Left cardiac atrium (tissue), 4 donors: Measurements from ENCODE around the gene CFAP299. TPM values are rescaled to one million over a fixed set of nuclear protein-coding genes. Genes with fewer than 3 reads are reported as not detected.
"Not testable (repeated sequence)": the region's sequence is repeated elsewhere in the genome, so short reads cannot be mapped to it uniquely, and the experiment has no call there.

Experiments used
- ATAC-seq, 2 donors: fragments of 200-7000 bp; cut with Tn5 transposase; one replicate each; pipeline ENCODE4 v1.9.1; 2020; ENCODE audit warnings: mild to moderate bottlenecking in 2 of 2, moderate library complexity in 2 of 2
- DNase-seq: peaks from one replicate; pipeline ENCODE4 v3.0.0-alpha.2; 2020
- intact Hi-C, 2 donors: fragments of 100-400 bp; cut with DNase I; formaldehyde crosslinking; loops; one replicate each; pipeline versions ENCODE4 v1.14.1 to v1.15.1; 2022 to 2023
- total RNA-seq, 2 donors: library from RNA; stranded (reverse); fragmentation: NEBNext Ultra II Directional; extraction: Animal tissue kit (Norgen Biotek cat#: 25700); gene quantifications; one replicate each; pipeline ENCODE4 v1.2.1, GENCODE V29; 2021
- donor health status: DM: no; HTN: yes; CAD: no.
- donor health status: DM: no; HTN: yes; CAD: no; lungs with severe emphysema.
- donor health status: DM: yes; HTN: yes; CAD: no.
- donor health status: Dilated cardiomyopathy.

The CFAP299 gene
- total RNA-seq, 2 donors from 2014 or later, result not detected

DNA sequence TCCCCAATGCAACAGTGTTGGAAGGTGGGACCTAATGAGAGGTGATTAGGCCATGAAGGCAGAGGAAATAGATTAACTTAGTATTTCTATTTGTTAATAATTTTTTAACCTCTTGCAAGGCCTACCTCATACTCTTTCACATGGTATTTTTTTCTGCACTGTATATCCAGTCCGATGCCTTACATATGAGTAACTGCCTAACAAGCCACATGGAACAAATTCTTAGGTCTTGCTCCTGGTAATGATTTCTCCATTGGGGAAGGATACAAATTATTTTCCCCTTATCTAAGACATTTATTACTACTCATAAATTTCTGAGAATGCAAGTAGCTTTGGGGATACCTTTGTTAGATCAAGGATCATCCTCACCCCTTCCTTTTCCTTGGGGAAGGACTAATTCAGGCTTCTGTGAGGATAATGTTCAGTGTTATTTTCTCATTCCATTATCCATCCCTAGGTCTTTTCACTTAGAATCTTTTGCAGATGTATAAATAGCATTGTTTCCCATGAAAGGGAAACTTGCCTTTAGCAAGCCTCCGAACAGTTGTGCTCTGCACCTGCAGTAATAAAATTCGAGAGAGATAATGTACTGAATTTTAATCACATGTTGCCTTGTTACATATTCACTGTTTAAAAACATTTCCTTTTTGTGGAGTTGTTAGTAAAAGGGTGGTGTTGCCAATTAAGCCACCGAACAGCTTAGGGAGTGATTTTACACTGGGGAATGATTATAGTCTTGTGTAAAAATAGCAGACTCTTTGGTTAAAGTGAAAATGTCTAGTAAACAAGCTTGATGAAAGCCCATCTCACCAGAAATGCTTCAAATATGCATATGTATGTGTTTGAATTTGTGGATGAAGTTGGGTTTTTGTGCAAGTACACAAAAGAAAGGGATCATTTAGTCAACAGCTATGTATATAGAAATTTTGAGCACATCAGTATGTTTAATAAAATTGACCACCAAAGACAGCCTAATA is 89.9 kb downstream of the CFAP299 start:
- DNase-seq (no peak), ATAC-seq (no peak)
- intact Hi-C loops, result no loop called here

DNA sequence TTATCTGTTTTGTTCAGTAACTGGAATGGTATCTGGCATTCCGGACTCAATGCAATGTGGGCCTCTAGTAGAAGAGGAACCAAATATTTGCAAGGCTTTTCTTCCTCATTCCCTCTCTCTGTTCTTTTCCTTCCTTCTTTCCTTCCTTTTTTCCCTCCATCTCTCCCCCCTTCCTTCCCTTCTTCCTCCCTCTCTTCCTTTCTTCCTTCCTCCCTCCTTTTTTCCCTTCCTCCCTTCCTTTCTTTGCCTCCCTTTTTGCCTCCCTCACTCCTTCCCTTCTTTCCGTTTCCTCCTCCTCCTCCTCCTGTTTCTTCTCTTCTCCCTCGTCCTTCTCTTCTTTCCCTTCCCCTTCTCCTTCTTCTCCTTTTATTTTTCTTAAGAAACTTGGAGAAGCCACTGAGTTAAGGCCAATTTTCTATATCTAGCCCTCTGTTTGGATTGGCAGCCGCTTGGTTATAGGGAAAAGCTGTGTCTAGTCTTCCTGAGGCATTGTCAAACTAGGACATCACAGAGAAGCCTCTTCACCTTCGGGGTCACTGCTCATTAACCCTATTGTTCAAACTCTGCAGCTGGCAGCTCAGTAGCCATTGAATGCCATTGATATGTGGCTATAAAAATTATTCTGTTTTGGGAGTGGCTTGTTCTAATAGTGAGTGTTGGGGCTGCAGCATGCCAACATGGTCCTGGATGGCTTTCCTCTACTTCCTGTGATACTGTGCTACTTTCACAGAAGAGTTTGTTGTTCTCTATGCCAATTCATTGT is 95.9 kb downstream of the CFAP299 start:
- no peak for DNase-seq
- ATAC-seq, result no peak
- intact Hi-C loops, result no loop called here

DNA sequence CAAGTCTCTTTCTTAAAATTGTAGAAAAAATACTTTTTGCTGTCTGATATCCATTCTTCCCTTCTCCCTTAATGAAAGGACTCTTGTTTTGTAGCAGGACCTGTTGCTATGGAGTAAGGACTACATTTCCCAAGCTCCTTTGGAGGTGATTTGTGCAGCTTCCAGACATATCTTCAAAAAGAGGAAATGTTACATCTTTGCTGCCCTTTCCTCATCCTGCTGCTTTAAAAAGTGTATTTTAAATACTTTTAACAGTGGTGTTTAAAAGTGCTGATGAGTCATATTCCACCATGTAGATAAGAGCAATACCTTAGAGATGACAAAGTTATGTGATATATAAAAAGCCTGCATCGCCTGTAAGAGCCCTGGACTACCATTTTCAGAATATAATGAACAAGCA is 98.7 kb downstream of the CFAP299 start:
- intact Hi-C loops, result no loop called here
- DNase-seq (no peak), ATAC-seq (no peak)

DNA sequence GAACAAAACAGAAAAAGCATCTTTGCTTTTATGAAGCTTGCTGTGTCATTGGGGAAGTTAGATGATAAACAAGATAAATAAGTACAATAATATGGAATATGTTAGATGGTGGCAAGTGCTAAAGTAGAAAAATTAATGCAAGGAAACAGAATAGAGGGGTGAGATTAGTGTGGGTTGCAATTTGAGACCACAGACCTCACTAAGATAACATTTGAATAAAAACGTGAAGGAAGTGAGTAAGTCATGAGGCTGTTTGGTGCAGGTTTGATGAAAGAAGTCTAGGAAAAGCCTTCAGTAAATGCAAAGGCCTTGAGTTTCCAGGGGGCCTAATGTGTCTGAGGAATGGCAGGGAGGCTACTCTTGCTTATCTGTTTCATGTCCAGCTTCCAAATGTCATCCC is 102.5 kb downstream of the CFAP299 start:
- intact Hi-C loops, result no loop called here
- ATAC-seq, result no peak
- no peak for DNase-seq

DNA sequence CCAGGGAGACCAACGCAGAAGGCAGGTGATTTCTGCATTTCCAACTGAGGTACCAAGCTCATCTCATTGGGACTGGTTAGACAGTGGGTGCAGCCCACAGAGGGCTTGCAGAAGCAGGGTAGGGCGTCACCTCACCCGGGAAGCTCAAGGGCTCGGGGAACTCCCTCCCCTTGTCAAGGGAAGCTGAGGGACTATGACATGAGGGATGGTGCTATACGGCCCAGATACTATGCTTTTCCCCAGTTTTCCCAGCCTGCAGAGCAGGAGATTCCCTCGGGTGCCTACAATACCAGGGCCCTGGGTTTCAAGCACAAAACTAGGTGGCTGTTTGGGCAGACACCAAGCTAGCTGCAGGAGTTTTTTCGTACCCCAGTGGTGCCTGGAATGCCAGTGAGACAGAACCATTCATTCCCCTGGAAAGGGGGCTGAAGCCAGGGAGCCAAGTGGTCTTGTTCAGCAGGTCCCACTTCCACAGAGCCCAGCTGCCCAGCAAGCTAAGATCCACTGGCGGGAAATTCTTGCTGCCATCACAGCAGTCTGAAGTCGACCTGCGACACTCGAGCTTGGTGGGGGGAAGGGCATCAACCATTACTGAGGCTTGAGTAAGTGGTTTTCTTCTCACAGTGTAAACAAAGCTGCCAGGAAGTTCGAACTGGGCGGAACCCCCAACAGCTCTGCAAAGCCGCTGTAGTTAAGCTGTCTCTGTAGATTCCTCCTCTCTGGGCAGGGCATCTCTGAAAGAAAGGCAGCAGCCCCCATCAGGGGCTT is 103.9 kb downstream of the CFAP299 start:
- ATAC-seq, intact Hi-C loops, DNase-seq: not testable (repeated sequence)

DNA sequence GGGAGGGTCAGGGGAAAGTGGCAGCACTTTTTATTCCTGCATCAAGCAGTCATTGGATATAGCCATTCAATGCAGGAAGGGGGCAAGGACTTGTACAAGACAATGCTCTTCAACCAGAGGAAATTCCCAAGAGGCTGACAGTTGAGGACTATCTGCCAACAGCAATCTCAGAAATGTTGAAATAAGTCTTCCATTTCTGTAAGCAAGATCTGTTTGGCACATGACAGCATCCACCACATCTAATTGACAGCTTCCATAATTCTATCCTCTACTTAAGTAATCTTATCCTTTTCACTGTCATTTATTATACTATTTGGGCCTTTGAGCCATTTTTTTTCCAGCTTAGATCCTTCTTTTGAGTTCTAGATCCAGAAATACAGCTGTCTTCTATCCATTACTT is 110.7 kb downstream of the CFAP299 start:
- ATAC-seq (no peak), DNase-seq (no peak)
- intact Hi-C loops, result no loop called here

DNA sequence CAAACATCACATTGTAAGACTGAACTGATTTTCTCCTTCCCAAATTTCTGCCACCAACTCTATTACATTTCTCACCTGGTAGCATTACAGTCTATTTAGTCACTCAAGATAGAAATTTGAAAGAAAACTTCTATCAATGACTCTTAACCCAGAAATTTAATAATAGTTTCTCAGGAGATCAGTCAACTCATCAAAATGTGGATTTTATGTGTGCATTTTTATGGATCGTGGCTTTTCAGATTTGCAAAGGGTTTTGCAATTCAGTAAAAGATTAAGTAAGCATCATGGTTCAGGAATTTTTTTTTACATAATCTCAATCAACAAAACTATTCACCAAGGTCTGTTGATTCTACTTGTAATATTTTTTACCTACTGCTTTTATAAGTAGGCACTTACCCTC is 111.1 kb downstream of the CFAP299 start:
- DNase-seq (no peak), ATAC-seq (no peak)
- intact Hi-C loops, result no loop called here

DNA sequence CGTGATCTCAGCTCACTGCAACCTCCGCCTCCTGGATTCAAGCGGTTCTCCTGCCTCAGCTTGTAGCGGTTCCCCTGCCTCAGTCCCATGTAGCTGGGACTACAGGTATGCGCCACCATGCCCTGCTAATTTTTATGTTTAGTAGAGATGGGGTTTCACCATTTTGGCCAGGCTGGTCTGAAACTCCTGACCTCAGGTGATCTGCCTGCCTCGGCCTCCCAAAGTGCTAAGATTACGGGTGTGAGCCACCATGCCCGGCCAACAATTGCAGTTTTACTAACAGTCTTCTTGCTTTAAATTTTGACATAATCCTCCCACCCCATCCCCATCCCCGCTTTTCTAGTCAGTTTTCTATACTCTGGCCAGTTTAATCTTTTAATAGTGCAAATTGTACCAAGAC is 112.0 kb downstream of the CFAP299 start:
- intact Hi-C loops, result no loop called here

DNA sequence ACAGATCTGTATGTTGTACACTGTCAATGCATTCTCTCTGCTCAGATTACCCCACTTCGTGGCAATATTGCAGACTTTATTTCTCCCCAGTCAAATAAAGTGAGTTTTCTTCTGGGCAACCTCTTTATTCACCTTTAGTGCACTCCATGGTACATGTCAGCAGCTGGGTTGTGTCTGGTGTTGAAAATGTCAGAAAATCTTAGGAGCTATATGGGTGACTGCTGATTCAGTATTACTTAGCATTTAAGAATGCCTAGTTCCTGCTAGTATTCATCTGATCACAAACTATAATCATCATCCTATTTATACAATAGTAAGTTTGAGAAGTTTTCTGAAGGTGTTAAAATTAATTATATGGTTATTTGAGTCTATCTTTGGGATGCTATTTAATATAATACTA is 112.5 kb downstream of the CFAP299 start:
- ATAC-seq (no peak), DNase-seq (no peak)
- intact Hi-C loops, result no loop called here

More for the DNA sequence above, 112.0 kb downstream of the CFAP299 start:
- DNase-seq (no peak), ATAC-seq (no peak)

DNA sequence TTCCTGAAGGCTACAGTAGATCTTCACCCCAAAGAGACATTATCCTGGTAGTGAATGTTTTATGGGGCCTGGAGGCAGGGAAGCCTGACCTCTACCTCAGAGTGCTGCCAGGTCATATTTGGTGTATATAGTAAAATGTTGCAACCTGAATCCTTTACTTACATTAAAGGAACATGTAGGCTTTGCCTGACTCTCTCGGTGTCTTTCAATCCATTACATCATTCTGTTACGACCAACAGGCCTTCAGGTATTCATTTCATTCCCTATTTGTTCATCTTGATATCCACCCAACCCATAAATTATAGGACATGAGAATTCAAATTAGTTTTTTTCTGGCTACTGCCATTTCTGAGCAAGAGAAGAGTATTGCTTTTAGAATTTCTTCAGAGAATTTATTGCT is 116.5 kb downstream of the CFAP299 start:
- DNase-seq (no peak), ATAC-seq (no peak)
- intact Hi-C loops, result no loop called here

DNA sequence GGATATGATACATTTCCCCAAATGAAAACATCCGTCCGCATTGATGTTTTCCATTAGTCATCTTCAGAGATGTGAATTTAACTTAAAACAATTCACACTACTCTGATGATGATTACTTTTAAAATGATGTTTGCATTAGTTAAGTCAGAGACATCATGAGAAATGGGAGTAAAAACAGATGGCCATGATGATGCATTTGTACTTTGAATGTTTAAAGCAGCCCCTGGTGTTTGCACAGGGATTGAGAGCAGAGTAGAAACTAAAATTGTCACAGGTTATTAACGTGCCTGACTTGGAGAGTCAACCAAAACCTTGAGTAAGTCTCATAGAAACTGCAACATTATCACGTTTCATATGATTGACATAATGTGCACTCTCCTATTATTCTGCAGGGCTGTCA is 117.2 kb downstream of the CFAP299 start:
- ATAC-seq, result no peak
- DNase-seq, result no peak
- intact Hi-C loops, result no loop called here

DNA sequence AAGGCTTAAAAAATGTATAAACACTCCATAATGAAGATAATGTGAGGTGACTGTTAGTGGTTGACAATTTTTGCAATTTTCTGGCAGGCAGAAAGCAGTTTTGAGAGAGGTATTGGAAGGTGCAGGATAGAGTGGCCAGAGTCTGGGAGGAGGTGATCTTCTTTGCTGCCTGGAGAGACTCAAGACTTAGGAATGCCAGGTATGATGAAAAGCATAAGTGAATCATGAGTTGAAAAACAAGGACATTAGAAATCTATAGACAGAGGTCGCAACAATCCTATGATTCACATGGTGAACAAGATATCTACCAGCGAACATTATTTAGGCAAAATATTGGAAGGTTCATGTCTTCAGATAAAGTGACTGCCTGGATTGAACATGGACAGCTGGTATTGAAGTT is 118.5 kb downstream of the CFAP299 start:
- DNase-seq (no peak), ATAC-seq (no peak)
- intact Hi-C loops, result no loop called here

DNA sequence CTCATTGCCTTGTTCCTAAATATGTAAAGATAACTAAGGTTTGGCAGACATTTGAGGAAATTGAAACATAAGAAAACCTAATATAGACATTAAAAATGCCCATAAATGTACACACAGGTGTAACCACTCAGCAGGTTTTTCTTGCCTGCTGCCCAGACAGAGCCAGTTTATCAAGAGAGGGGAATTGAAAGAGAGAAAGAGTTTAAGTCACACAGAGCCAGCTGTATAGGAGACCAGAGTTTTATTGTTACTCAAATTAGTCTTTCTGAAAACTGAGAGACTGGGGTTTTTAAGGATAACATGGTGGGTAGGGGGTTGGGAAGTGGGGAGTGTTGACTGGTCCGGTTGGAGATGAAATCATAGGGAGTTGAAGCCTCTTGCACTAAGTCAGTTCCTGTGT is 119.0 kb downstream of the CFAP299 start:
- ATAC-seq (no peak), DNase-seq (no peak)
- intact Hi-C loops, result no loop called here

DNA sequence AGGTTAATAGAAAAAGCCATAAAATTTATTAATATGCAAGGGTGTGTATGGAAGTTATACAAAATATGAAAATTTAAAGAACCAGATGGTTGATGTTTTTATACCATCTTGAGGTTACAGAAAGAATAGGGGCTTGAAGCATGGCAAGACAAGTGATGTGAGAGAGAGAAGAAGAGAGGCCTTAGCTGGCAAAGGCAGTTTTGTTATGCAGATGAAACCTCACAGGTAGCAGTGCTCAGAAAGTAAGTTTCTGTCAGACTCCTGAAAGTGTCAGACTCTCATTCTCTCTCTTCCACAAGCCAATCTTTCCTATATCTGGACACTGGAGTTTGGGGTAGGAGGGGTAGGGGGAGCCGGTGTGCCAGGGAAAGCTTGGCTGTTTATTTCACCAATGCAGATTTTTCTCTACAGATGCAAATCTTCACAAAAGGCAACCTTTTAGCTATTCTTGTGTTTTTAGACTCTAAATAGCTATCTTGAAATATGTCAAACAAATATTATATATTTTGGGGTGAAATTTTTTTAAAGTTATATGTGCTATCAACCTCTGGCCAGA is 124.5 kb downstream of the CFAP299 start:
- DNase-seq (no peak), ATAC-seq (no peak)
- intact Hi-C loops, result no loop called here

DNA sequence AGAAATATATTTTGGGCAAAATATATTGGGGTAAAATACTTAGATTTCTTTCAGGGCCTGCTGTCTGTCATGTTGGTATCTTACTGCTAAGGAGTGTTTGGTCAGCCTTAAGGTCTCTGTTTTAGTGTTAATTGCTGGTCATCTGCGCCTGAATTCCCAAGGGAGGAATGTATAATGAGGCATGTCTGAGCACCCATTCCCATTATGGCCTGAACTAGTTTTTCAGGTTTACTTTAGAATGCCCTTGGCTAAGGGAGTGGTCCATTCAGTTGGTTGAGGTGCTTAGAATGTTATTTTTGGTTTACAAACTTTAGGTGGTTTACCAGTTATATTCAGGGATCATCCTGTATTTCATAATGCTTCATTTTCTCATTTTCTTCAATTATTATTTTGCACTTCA is 125.9 kb downstream of the CFAP299 start:
- intact Hi-C loops, result no loop called here
- ATAC-seq, result no peak
- no peak for DNase-seq

DNA sequence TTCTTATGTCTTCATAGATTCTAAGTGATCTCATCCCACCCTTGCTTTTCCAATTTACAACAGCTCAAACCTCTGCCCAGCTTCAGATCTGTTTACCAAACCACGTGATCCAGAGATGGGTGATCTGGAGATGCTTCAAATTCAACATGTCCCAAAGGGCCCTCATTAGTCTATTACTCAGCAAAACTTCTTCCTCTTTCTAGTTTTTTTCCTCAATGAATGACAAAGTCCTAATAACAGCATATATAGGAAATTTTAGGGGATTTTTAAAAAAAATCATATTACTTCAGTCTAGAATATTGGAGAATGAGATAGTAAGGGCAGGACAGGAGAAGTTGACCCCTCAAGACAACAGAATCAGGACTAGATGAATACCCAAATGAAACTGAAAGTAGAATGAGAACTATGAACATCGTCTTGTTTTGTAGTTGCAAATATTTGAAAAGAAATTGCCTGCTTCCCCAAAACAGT is 127.1 kb downstream of the CFAP299 start:
- no peak for DNase-seq
- intact Hi-C loops, result no loop called here
- ATAC-seq, result no peak

DNA sequence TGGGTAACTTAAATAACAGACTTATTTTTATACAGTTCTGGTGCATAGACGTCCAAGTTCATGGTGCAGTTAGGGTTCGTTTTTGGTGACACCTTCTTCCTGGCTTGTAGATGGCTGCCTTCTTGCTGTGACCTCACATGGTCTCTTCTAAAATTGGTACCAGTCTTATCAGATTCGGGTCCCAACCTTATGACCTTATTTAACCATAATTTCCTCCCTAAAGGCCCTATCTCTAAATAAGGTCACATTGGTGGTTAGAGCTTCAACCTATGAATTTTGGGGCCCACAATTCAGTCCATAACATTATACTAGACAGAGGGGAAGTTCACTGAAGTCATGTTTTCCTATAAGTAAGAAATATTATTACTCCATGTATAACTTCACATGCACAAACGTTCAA is 128.0 kb downstream of the CFAP299 start:
- intact Hi-C loops, result no loop called here
- ATAC-seq, result no peak
- no peak for DNase-seq

DNA sequence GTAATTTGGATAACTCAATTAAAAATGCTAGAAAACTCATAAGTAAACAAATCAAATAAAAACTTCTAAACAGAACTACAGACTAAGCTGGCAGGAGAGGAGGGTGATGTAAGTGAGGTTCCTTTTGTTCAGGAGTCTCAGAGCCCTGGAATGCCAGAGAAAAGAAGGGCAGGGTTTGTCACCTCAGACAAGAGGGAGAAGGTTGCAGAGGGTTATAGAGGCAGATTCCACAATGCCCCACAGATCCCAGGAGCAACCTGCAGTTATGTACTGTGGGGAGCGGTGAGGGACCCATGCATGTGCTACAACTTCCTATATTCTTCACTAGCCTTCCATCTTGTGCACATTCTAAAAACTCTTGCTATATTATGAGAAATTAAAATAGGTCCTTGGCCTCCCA is 129.7 kb downstream of the CFAP299 start:
- no peak for ATAC-seq
- intact Hi-C loops, result no loop called here
- DNase-seq, result no peak

DNA sequence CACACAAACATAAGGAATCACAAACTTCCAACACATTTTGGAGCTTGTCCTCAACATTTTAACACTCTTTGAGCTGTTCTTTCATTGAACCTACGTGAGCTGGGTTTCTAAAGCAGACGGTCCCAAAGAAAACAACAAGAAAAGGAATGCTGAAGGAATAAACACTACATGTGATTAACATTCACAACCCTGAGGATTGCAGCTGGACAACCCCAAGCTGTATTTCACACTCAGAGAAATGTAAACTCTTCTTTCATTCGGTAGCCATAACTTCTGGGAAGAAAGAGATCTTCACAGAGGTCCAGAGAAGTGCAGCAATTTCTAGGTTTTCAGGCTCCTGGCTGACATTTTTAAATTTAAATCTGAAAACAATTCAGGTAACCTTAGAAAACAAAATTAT is 130.2 kb downstream of the CFAP299 start:
- intact Hi-C loops, result no loop called here
- DNase-seq (no peak), ATAC-seq (no peak)
